HG03095 (cell line): Measurements from ENCODE around the gene TMEM225B.
"Not testable (repeated sequence)": the region's sequence is repeated elsewhere in the genome, so short reads cannot be mapped to it uniquely, and the experiment has no call there.

ENCODE experiments used
- ATAC-seq: cut with Tn5 transposase; IDR thresholded peaks from one replicate; pipeline ENCODE4 v1.9.1; 2021; ENCODE audit warnings: moderate library complexity; ENCODE audit not compliant: unreplicated experiment

The TMEM225B gene

GRCh38 chr7:99579281-99579955 is 18.6 kb upstream of the TMEM225B start:
- ATAC-seq, result no peak

- no peak for ATAC-seq
These were observed 17.9 kb upstream of the TMEM225B start for GRCh38 chr7:99579956-99580777.

GRCh38 chr7:99580778-99581332 is 17.2 kb upstream of the TMEM225B start:
- ATAC-seq, result not testable (repeated sequence)

- ATAC-seq, result no peak
These were observed 9.2 kb upstream of the TMEM225B start for GRCh38 chr7:99588868-99589267.

GRCh38 chr7:99594948-99595745 is 2.9 kb upstream of the TMEM225B start:
- no peak for ATAC-seq

GRCh38 chr7:99596408-99596955 is 1.6 kb upstream of the TMEM225B start:
- no peak for ATAC-seq

GRCh38 chr7:99599836-99600235 is 1.8 kb downstream of the TMEM225B start:
- no peak for ATAC-seq

- ATAC-seq, result no peak
These were observed 3.7 kb downstream of the TMEM225B start for GRCh38 chr7:99601656-99602310.

- no peak for ATAC-seq
These were observed 7.5 kb downstream of the TMEM225B start for GRCh38 chr7:99605527-99605926.

- ATAC-seq, result no peak
These were observed 8.5 kb downstream of the TMEM225B start for GRCh38 chr7:99606531-99606930.

GRCh38 chr7:99607548-99607947 is 9.5 kb downstream of the TMEM225B start:
- no peak for ATAC-seq

GRCh38 chr7:99614495-99614894 is 16.4 kb downstream of the TMEM225B start:
- ATAC-seq, result no peak

GRCh38 chr7:99615989-99616358 is 17.9 kb downstream of the TMEM225B start:
- no peak for ATAC-seq

- ATAC-seq, result peak; percentile 88
These were observed 18.5 kb downstream of the TMEM225B start, which contains the start of gene ZSCAN25 for GRCh38 chr7:99616359-99617191. TSS of gene ZSCAN25 (plus strand) at chr7:99616946. CDS start at chr7:99619607, 2,661 bp downstream.

GRCh38 chr7:99617192-99617781 is 19.2 kb downstream of the TMEM225B start:
- peak; percentile 31 for ATAC-seq

GRCh38 chr7:99618726-99619125 is 20.7 kb downstream of the TMEM225B start:
- ATAC-seq, result no peak

- no peak for ATAC-seq
These were observed 21.6 kb downstream of the TMEM225B start for GRCh38 chr7:99619571-99620130.

- no peak for ATAC-seq
These were observed 23.2 kb downstream of the TMEM225B start for GRCh38 chr7:99621271-99621670.

- ATAC-seq, result no peak
These were observed 24.5 kb downstream of the TMEM225B start for GRCh38 chr7:99622596-99622995.
